COR-L47 (cell line): ENCODE measurements around the gene CCDC183.
"Not testable (repeated sequence)": the region's sequence is repeated elsewhere in the genome, so short reads cannot be mapped to it uniquely, and the experiment has no call there.

Experiments
- DNase-seq: peaks from one replicate; lab custom pipeline; 2025; lab: John Stamatoyannopoulos, UW

CCDC183 gene

DNA sequence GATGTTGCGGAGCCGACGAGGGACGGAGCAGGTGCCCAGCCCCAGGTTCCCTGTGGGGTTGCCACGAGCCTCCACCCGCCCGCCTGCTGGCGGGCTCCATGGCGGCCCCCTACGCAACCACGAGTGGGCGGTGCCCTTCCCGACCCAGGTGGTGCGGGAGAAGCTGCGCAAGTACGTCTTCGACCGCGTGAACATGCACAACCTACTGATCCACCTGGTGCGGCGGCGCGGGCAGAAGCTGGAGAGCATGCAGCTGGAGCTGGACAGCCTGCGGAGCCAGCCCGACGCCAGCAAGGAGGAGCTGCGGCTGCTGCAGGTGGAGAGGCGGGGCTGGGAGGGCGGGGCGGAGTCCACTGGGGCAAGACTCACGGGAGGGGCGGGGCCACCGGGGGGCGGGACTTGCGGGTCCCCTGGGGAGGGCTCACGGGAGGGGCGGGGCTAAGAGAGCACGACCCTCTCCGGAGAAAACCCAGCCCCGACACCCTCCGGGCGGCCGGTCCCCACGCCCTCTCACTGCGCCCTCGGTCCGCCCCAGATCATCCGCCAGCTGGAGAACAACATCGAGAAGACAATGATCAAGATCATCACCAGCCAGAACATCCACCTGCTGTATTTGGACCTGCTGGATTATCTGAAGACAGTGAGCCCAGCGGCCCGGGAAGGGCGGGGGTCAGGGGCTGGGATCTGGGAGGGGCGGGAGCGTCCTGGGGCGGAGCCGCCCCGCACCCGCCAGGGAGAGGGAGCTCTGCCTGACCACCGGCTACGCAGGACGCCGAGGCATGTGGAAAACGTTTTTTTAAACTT is 3.9 kb downstream of the CCDC183 start:
- peak; percentile 90 for DNase-seq

DNA sequence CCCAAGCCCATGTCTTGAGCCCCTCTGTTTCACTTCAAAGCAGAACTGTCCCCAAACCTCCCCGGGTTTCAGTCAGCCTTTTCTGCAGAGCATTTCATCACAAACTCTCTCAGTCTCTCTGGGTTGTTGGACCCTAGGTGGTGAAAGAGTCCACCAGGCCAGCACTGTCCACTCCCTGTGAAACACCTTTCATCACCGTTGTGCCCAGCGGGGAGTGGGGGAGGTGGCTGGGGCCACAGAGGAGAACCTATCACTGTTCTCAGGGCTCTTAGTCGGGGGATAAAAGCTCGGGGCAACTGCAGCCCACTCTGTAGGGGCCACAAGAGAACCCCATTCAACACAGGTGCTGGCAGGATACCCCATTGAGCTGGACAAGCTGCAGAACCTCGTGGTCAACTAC is 6.2 kb downstream of the CCDC183 start:
- DNase-seq, result no peak

DNA sequence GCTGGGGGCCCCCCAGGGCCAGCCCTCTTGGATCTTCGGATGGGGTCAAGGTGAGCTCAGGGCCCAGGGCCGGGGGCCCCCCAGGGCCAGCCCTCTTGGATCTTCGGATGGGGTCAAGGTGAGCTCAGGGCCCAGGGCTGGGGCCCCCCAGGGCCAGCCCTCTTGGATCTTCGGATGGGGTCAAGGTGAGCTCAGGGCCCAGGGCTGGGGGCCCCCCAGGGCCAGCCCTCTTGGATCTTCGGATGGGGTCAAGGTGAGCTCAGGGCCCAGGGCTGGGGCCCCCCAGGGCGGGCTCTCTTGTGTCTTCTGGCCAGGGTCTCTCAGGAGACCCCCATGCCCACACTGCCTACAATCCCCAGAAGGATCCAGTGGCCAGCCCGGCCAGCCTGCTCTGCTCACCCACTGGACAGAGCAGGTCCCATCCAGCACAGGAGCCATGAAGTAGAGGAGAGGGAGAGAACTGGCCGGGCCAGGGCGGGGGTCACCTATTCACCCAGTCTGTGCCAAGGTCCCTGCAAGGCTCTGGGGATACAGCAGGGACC is 6.9 kb downstream of the CCDC183 start:
- not testable (repeated sequence) for DNase-seq

DNA sequence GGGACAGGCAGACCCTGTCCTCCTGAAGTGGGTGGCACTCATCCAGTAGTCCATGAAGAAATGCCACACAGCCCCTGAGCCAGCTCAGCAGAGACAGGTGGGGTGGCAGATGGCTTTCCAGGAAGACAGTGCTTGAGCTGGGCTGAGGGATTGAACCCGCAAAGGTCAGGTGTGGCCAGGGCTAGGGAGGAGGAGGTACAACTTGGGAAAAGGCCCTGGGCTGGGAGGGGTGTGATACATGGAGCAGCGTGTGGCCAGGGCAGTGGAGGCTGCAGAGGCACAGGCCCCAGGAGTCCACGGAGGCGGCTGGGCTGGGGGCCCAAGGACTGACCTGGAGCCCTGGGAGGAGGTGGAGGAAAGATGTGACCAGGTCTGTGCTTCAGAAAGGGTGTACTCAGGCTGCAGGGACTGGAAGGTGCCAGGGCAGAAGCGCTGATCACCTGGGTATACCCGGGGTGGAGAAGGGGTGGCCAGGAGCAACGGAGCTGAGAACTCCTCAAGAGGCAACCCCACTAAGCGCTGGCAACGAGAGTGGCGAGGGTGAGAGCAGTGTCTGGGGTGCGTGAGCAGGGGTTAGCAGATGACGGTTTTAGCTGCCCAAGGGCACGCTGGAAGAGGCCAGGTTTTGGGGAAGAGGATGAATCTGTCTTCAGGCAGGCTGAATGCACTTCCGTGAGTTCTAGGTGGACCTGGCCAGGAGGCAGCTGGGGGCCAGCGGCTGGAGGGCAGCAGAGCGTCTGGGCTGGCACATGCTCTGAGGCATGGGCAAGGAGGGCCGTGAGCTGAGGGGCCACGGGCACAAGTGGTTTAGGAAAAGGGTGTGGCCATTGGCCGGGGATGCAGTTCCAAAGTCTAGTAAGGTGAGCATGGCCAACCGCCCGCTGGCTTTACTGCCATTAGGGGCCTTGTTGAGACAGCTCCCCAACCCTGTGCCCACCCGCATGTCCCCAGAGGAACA is 7.7 kb downstream of the CCDC183 start:
- DNase-seq, result no peak

DNA sequence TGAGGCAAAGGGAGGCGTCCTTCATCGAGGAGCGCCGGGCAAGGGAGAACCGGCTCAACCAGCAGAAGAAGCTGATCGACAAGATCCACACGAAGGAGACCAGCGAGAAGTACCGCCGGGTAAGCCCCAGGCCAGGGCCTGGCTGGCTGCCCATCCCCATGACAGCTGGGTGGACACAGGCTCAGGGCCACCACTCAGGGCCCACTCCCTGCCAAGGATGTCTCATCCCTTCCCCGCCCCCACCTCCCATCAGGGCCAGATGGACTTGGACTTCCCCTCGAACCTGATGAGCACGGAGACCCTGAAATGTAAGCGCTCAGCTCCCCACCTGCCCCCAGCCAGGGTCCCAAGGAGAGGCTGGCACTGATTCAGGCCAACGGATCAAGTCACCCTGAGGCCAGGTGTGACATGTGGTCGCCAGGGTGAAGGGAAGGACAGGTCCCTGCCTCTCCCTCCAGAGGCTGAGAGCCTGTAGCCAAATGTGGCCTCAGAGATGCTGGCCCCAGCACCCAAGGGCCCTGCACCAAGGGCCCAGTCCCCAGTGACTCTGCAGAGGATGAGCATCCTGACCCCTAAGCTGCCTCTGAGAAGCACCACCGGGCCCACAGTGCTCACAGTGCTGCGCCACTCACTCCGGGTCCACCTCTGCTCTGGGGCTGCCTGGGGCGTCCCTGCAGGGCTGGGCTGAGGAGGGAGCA is 8.5 kb downstream of the CCDC183 start:
- DNase-seq, result no peak

DNA sequence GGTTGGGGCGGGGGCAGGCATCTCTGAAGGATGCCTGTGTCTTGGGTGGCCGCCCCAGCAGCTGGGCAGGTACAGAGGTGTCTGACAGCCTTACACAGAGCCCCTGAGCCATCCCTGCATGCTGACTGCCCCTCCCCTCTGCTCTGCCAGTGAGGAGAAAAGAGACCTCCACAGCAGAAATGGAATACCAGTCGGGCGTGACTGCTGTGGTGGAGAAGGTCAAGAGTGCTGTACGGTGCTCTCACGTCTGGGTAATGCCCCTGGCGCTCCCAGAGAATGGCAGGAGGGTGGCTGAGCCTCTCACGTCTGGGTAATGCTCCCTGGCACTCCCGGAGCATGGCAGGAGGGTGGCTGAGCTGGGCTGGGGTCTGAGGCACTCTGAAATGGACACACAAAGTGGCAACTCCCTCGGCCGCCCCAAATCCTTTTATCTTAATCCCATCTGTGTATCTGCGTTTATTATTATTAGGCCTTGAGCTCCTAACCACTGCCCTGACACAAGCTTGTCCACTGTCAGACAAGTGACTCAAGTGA is 9.1 kb downstream of the CCDC183 start:
- DNase-seq, result no peak

DNA sequence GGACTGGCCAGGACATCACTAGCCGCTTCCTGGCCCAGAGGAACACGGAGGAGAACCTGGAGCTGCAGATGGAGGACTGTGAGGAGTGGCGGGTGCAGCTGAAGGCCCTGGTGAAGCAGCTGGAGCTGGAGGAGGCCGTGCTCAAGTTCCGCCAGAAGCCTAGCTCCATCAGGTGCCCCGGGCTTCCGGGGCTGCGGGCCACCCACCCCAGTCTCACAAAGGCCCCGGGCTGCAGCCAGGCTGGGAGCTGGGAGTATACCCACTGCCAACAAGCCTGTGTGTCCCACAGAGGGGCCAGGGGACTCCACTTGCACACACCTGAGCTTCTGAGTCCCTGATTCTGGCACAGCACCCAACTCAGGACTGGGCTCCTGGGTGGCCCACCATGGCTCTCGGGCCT is 9.9 kb downstream of the CCDC183 start:
- DNase-seq, result no peak

DNA sequence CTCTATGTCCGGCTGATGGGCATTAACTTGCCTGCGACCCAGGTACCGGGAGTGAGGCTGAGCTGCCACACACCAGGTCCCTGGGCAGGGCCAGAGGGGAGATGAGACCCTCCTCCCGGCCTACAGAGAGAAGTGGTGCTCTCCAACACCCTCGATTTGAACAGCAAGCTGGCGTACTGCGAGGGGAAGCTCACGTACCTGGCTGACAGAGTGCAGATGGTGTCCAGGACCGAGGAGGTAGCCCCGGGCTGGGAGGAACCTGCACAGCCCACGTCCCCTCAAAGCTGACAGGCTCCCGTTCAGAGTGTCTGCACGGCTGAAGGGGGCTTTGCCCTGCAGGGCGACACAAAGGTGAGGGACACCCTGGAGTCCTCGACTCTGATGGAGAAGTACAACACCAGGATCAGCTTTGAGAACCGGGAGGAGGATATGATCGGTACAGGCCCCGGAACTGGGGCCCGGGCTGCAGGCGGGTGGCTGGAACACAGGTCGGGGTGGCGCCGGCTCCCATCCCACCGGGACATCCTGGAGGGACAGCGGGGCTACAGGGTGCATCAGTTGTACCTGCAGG is 10.6 kb downstream of the CCDC183 start:
- no peak for DNase-seq

DNA sequence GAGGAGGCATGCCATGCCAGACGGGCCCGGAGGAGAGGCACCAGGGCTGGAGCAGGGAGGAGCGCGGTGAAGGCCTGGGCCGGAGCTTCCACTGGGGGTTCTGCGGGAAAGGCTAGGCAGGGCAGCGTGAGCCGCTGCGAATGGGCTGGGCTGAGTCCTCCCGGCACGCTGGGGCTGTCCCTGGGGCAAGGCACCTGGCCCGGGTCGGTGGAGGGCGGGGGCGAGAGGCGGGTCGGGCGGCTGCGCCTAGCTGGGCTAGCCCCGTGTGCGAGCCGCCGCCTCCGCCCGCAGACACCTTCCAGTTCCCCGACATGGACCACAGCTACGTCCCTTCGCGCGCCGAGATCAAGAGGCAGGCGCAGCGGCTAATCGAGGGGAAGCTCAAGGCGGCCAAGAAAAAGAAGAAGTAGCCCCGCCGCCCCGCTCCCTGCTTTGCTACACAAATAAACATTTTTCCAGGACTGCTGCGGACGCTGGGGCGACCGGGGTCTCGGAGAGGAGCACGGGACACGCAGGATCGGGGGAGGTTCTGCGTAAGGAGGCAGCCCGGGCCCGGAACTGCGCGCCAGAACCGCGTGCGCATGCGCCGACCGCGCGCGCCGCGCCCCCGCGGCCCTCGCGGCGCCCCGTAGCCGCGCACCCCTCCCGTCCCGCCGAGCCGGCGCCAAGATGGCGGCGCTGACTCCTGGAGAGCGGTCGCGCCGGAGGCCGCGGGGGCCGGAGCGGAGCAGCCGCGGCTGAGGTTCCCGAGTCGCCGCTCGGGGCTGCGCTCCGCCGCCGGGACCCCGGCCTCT is 11.3 kb downstream of the CCDC183 start, which contains the start of gene RABL6:
Gene RABL6, plus strand, starts transcription at position 668 of the 794 bp plus-strand sequence. CDS start 249 bp downstream, outside the sequence.
- peak; percentile 75 for DNase-seq

DNA sequence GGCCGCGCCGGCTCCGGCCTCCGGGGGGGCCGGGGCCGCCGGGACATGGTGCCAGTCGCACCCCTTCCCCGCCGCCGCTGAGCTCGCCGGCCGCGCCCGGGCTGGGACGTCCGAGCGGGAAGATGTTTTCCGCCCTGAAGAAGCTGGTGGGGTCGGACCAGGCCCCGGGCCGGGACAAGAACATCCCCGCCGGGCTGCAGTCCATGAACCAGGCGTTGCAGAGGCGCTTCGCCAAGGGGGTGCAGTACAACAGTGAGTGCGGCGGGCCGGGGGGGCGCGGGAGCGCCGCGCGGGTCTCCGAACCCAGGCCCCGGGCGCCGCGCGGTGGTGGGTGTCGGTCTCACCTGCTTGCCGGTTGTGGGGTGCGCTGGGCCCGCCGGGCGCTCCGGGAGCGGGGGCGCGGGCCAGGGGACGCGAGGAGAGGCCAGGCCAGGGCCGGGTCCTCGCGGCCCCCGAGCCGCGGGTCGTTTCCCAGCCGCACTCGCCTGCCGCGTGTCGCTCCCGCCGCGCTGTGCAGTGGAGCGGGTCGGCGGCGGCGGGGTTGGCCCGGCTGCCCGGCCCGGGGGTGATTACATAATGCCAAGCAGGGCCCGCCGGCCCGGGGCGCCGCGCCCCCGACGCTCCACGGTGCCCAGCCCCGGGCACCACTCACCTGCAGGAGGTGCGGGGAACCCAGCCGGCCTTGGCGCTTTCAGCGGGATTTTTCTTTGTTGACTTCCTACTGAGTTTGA is 12.1 kb downstream of the CCDC183 start:
- peak; percentile 30 for DNase-seq

DNA sequence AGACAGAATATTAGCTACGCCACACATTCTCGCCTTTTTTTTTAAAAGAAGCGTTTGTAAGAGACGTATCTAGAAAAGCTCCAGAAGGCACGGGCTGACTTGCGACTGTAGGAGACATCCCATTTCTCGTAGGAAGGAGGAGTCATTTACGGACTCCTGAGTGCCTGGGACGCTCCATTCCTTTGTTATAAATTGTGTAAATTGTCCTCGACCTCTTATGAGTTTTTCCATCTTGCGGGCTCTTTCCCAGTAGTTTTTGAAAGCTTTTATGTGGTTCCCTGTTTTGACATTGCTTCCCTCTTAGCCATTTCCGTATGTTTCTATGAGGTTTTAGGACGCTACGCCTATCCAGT is 12.6 kb downstream of the CCDC183 start:
- no peak for DNase-seq

DNA sequence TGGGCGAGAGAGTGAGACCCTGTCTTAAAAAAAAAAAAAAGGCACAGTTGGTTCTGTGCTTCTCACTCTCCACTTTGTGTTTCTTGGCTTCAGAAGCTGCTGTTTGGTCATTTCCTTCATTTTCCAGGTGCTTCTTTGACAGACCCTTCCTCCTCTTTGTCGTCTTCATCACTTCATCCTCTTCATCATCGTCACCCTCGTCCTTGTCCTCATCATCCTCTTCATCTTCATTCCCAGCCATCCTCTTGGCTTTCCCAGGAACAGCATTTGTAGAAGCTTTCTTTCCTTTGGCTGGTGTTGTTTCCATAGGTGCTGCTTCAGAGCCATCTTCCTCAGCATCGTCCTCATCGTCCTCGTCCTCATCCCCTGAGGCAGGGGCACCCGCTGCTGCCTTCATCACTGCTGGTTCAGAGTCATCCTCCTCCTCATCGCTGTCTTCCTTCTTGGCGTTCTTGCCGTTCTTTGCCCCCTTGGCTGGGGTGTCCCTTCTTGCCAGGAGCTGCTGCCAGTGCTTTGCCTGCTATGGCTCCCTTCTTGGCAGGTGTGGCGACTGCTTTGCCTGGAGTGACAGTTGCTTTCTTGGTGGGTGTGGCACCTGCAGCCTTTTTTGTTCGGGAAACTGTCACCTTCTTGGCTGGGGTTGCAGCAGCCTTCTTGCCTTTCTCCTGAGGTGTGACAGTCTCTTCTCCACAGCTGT is 18.7 kb downstream of the CCDC183 start:
- DNase-seq, result no peak

DNA sequence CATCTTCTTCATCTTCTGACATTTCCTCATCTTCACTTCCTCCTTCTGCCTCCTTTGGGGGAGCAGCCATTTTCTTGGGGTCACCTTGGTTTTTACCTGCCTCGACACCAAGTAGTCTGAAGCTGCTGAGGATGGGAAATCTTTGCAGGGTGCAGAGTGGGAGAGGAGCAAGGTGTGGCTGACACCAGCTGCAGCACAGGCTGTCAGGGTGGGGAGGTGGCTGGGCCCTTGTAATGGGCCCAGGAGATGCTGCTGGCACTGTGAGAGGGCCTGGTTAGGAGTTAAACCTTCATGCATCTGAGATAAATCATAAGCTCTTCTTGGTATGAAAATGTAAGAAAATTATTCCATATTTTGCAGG is 19.3 kb downstream of the CCDC183 start:
- DNase-seq, result no peak

DNA sequence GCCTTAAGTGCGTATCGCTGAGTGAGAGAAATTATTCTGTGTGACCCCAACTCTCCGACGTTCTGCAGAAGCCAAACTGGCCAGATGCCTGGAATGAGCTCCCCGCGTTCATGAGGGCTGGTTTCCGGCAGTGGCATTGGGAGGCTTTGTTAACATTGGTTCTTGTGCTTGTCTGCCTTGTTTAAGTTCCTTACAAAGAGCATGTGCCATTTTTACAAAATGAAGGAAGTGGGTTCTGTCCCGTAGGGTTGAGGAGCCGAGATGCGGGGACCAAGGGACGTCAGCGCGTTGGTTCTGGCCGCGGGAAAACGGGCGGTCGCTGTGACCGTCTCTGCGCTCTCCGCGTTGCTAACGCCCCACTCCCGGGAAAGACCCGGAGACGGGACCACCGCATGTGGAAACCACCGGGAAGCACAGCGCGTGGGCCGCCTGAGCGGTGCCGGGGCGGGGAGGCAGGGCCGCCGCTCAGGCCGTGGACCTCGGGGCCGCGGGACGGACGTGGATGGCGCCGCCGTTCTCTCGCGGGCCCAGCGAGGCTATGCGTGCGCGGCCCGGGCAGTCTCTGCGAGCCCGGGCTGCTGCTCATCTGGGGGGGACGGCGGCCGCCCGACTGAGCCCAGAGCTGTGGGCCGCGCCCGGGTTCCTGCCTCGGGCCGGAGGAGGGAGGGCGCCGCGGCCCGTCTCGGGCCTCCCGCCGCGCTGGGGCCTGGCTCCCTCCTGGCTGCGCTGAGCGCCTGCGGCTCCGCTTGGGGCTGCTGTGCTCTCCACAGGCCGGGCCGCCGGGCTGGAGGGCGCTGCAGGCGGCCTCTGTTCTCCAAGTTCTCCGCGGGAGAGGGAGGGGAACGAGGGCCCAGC is 25.1 kb downstream of the CCDC183 start:
- DNase-seq, result no peak

DNA sequence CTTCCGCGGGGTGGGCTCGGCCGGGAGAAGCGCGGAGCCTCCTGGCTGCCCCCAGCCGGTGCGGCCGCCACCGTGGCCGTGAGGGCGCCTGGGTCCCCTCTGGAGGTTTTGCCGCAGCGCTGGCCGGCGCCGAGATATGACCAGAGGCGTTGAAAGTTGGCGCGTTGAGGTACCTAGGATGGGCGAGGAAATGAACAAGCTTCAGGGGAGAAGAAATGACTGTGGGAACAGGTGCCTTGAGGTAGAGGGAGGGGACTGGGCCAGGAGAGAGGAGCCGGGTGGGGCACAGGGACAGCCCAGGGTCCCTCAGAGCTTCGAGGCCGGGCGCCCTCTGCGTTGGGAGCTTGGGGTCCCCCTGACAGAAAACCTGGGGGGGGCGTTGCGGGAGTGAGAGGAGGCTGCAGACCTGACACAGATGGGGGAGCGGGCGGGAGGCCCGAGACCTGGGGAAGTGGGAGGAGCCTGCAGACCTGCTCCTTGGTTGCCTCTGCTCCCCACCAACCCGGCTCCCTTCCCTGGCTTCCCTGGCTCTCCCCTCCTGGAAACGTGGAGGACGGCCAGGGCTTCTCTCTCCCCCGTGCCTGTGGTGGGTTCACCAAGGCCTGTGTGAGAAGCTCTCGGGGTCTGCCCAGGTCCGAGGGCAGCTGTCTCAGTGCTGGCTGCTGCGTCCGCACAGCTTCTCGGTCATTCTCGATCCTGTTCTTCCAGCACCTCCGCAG is 25.8 kb downstream of the CCDC183 start:
- DNase-seq, result no peak

DNA sequence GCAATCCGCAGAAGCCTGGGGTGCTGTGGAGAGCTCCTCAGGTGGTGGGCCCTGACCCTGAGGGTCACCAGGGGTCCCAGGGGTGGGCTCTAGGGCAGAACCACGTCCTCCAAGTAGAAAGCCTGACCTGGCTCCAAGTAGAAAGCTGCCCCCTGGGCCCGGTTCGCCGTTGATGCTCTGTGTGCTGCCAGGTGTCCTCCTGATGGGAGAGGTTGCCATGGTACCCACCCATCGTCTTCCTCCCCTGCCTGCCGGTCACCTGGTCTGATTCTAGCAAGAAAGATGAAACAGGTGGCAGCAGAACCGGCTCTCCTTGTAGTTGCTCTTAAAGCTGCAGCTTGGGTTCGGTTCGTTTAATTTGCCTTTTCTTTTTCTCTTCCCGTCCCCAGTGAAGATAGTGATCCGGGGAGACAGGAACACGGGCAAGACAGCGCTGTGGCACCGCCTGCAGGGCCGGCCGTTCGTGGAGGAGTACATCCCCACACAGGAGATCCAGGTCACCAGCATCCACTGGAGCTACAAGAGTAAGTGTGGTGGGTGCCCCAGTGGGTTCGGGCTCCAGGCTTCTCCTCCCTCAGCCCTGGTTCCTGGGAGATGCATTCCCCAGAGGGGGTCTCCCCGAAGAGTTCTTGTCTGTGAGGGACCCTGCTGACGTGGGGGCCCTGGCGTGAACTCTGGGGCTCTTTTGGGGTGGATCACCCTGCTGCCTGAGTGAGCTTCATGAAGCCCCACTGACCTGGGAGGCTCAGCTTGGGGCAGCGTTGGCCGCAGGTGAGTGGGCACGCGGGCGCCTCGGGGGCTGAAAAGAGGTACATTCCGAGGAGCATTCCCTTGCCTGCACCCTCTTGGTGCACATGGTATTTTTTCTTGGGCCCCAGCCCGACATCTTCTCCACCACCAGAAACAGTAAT is 27.3 kb downstream of the CCDC183 start:
- DNase-seq, result no peak
